Erythroblast (primary cell): ENCODE measurements around the gene XCL1.

Experiments used
- GATA1 ChIP-seq: IDR thresholded peaks from 2 replicates; pipeline ENCODE4 v1.6.1; 2011; ENCODE audit warnings: low read depth, mild to moderate bottlenecking, control low read depth, low read length, moderate library complexity
- POLR2A ChIP-seq: IDR thresholded peaks from 2 replicates; pipeline ENCODE4 v1.6.1; 2011; ENCODE audit warnings: mild to moderate bottlenecking, low read length

- no peak for TF ChIP-seq POLR2A
- TF ChIP-seq GATA1: no peak
Observed at GRCh38 chr1:168560370-168560769, 16.0 kb upstream of the XCL1 start.
